ENCODE measurements around the gene DNAAF2. TPM values are rescaled to one million over a fixed set of nuclear protein-coding genes. Genes with fewer than 3 reads are reported as not detected.
A peak's percentile ranks its signal among the peaks of the same experiment; 100 is the strongest.
"Not testable (repeated sequence)": the region's sequence is repeated elsewhere in the genome, so short reads cannot be mapped to it uniquely, and the experiment has no call there.

DNAAF2 gene
- total RNA-seq, 4 donors from 2014 or later = 5.7 to 9.6 (median 8.9) TPM

GRCh38 chr14:49593016-49593415 is 42.0 kb downstream of the DNAAF2 start:
- 83% methylated on average over 3 of the region's 3 CpGs for WGBS, 2 donors
- no peak overlapping the region for H3K4me3 ChIP-seq (ENCODE audit: low read depth, poor library complexity, severe bottlenecking)
- DNase-seq (ENCODE audit: low spot score in 2 of 2) = no peak
- intact Hi-C loops (cut with DNase I; ENCODE audit: low total_unique reads) = no loop called here
- TF ChIP-seq, protein P1, sequence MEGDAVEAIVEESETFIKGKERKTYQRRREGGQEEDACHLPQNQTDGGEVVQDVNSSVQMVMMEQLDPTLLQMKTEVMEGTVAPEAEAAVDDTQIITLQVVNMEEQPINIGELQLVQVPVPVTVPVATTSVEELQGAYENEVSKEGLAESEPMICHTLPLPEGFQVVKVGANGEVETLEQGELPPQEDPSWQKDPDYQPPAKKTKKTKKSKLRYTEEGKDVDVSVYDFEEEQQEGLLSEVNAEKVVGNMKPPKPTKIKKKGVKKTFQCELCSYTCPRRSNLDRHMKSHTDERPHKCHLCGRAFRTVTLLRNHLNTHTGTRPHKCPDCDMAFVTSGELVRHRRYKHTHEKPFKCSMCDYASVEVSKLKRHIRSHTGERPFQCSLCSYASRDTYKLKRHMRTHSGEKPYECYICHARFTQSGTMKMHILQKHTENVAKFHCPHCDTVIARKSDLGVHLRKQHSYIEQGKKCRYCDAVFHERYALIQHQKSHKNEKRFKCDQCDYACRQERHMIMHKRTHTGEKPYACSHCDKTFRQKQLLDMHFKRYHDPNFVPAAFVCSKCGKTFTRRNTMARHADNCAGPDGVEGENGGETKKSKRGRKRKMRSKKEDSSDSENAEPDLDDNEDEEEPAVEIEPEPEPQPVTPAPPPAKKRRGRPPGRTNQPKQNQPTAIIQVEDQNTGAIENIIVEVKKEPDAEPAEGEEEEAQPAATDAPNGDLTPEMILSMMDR (IDR thresholded peaks at IDR 0.05) = no peak
- TF ChIP-seq POLR2A (IDR thresholded peaks at IDR 0.05) = no peak

GRCh38 chr14:49589387-49589786 is 45.7 kb downstream of the DNAAF2 start:
- intact Hi-C loops (cut with DNase I; ENCODE audit: low total_unique reads) = no loop called here
- no peak overlapping the region for H3K4me3 ChIP-seq (ENCODE audit: low read depth, poor library complexity, severe bottlenecking)
- DNase-seq (ENCODE audit: low spot score in 2 of 2) = no peak
- TF ChIP-seq POLR2A (IDR thresholded peaks at IDR 0.05) = no peak
- TF ChIP-seq, protein P1 (IDR thresholded peaks at IDR 0.05) = no peak
- 82 to 86% methylated on average over 3 of the region's 3 CpGs for WGBS, 2 donors

GRCh38 chr14:49586673-49587460 is 48.2 kb downstream of the DNAAF2 start:
- intact Hi-C loops (cut with DNase I; ENCODE audit: low total_unique reads) = no loop called here
- H3K4me3 ChIP-seq (ENCODE audit: low read depth, poor library complexity, severe bottlenecking) = no peak overlapping the region
- peak in 1 of 2 donors; percentile 86 for DNase-seq (ENCODE audit: low spot score in 2 of 2)
- WGBS, 2 donors = 2% methylated on average over 11 to 13 of the region's 21 CpGs
- TF ChIP-seq, protein P1 (IDR thresholded peaks at IDR 0.05) = peak in 1 of 3 donors; percentile 11
- TF ChIP-seq POLR2A (IDR thresholded peaks at IDR 0.05) = no peak

- TF ChIP-seq POLR2A (IDR thresholded peaks at IDR 0.05) = peak in 1 of 2 donors; percentile 42
- TF ChIP-seq, protein P1 (IDR thresholded peaks at IDR 0.05) = no peak
- peak within 1 kb of the TSS; percentile 97 for H3K4me3 ChIP-seq (ENCODE audit: low read depth, poor library complexity, severe bottlenecking)
- 0 to 1% methylated on average over 43 to 45 of the region's 55 CpGs for WGBS, 2 donors
- intact Hi-C loops (cut with DNase I; ENCODE audit: low total_unique reads) = no loop called here
- DNase-seq (ENCODE audit: low spot score in 2 of 2) = peak; percentile 98 to 99
These were observed 49.0 kb downstream of the DNAAF2 start, which contains the start of gene RPS29 for GRCh38 chr14:49585803-49586672. RPS29 (minus strand) TSS chr14:49586380; CDS start chr14:49586346, 34 bp downstream.

DNA sequence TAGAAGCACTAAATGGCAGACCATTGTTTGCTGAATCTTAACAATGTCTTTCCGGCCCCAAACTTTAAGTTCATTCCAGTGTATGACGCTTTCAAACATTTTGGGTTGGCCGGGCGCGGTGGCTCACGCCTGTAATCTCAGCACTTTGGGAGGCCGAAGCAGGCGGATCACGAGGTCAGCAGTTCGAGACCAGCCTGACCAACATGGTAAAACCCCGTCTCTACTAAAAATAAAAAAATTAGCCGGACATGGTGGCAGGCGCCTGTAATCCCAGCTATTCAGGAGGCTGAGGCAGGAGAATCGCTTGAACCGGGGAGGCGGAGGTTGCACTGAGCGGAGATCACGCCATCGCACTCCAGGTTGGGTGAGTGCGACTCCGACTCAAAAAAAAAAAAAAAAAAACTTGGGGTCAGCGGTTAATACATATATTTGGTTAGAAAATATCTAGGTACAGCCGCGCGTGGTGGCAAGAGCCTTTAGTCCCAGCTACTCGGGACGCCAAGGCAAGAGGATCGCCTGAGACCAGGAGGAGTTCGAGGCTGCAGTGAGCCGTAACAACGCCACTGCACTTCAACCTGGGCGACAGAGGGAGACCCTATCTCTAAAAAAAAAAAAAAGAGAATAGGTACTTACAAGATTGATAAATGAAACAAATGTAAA is 49.9 kb downstream of the DNAAF2 start:
- peak overlapping the region; percentile 97 for H3K4me3 ChIP-seq (ENCODE audit: low read depth, poor library complexity, severe bottlenecking)
- DNase-seq (ENCODE audit: low spot score in 2 of 2); intact Hi-C loops (cut with DNase I; ENCODE audit: low total_unique reads): not testable (repeated sequence)
- WGBS, 2 donors = 12 to 21% methylated on average over 32 of the region's 32 CpGs
